ENCODE measurements around the gene DACH2.
A peak's percentile ranks its signal among the peaks of the same experiment; 100 is the strongest.

Gene DACH2

DNA sequence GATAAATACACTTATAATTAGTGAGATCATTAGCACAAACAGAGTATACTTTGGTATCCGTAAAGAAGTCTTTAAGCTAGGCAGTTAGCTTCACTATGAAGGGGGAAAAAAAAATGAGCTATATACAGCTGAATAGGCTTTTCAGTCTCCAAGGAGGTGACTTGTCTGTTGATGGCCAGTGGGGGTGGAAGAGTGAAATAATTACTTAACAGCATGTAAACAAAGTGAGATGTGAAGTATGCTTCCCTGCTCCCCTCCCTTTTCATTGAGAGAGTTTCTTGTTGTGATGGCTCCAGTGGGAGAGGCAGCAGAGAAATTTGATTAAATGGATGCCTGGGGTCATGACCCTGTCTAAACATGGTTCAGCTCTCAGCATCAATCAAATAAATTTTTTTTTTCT is 180.9 kb downstream of the DACH2 start:
- no peak for DNase-seq

DNA sequence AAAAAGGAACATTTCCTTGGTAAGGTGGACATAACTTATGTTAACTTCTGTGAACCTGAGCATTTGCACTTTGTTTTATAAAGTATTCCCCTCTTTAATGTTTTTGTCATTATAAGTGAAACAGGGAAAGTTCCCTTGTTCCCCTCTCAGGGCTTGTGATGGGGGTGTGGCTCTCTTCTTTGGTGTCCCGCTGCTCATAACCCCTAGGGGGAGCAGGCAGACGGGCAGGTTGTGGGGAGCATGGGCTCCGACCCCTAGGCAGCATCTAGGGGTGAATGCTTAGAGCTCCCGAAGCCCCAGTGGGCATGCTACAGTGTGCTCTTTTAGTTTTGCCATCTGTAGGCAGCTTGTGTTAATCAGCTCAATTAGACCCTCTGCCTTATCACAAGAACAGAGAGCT is 200.4 kb downstream of the DACH2 start:
- DNase-seq: no peak

DNA sequence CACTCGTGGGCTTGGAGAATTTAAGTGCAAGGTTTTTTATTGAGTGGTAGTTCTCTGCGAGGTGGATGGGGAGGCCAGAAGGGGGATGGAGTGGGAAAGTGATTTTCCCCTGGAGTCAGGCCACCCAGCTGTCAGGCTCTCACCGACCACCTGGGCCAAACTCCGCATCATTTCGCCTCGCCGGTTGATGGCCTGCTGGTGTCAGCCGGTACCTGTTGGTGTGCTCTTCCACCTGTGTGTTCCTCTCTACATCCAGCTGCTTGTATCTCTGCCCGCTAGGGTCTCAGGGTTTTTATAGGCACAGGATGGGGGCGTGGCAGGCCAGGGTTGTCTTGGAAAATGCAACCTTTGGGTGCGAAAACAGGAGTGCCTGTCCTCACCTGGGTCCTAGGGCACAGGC is 200.9 kb downstream of the DACH2 start:
- DNase-seq: no peak

DNA sequence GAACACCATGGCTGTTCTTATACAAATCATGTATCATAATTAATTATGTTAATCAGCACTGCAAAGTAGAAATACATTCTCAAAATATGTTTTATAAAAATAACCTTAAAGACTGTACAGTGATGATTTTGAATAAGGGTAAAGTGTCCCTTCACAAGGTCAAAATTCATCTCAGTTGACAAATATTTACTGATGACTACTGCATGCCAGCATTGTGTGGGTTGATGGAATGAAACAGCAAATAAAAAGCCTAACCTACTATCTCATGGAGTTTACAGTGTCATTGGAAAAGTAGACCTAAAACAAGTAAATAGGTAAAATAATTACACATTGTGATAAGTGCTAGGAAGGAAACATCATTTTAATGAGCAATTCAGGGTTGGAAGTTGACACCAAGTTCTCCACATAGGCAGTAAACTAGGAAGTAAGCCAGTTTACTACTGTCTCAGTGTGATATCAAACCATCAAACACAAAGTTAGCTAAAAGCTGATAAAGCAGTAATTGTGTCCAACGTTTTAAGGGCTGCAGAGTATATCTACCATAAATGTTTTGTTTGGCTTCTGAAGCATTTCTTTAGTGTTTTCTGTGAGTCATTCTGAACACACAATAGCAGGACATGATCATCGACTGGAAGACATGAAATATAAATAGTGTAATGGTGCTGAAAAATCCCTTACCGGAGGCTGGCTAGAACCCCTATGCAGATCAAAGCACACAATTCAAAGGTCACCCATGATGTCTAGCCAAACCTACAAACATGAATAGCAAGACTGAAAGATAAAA is 221.8 kb downstream of the DACH2 start:
- no peak for DNase-seq

DNA sequence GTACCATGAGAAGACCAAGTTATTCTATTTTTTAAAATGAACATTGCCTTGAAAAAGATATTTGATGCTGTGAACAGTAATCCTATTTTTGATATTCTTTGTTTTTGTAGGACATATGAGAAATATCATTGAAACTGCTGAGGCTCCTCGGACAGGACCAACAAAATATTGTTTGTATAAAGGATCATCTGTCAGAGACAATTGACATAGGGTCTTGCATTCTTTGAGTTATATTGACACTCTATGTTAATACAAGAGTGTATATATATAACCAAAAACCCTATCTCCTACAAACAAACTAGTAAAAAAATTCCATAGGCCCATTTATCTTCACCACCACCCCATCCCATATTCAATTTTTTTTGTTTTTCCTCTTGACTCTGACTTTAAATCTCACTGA is 222.7 kb downstream of the DACH2 start:
- DNase-seq: no peak

DNA sequence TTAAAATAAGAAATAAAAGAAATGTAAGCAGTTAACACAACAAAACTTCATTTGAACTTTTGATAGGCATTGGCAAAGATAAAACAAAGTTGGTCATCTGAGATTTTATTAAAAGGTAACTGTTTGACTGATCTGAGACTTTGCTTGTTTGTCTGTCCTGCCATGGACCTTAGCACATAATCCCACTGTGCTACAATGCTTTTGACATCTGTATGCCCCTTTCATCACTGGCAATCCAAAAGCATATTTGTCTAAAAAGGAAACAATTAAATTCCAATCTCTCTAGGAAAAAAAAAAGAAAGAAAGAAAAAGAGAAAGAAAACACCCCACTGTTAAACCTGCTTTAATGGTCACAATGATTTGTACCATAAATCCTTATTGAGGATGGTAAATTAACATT is 231.0 kb downstream of the DACH2 start:
- no peak for DNase-seq

DNA sequence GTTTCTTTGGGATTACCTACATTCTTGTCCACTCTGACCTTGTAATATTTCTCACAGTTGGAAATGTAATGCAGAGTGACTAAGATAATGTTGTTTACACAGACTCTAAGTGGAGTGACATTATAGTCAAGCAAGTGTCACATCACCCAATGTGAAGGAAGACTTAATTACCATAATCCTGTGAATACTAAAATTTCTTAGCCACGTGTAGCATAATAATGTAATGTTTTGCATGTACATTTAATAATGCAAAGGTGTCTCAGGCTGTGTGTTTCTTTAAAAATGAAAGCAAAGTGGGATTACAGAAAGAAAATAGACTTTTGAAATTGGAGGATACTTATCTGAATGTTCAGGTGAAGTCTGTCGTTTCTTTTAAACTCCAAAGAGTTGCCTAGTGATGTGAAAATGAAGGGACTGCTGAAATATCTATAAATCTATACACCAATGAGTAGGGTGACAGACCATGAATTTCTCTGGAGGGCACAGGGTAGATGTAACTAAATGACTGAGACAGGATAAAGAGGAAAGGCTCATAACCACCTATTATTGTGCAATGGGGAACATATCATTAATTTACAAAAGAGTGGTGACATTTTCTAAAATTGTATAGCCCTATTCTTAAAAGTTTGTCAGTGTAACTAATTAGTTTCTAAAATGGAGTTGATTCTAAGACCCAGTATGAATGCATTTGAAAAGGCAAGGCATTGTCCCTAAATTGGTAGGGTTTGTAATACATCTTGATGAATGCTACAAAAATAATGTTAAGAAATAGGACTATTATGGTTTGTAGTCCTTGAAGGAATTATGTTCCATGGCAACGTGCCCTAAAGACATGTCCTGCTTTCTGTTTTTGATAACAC is 235.7 kb downstream of the DACH2 start:
- no peak for DNase-seq

DNA sequence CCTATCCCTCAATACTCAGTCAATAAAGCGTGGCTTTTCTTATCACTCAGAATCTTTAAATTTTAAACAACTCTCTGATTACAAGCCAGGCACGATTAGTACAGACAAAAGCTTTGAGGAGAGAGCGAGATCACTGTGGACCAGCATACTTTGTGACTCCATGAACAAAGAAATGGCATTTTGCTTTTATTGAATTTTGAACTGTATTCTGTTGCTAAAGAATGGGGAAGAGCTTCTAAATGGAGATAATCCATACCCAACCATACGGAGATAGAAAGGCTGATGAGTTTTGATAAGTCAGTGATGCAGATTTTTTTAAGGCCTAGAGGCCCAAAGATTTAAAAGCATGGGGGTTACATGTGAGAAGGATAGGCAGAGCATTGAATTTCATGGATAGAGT is 259.1 kb downstream of the DACH2 start:
- DNase-seq: no peak

DNA sequence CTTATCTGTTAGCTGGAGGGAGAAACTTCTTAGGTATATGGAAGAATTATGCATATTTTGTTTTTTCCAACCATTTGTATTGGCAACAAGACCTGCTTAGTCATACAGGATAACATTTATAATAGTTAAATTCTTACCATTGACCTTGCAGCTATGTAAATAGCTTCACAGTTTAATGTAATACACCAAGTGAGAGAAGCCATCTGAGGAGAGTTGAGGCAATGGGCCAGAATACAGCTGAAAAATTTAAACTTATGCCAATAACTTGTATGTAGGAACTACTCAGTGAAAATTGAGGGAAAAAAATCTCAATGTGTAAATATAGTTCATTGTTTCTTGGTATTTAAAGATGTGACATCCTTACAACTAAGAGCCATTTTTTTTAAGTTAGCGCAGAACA is 273.5 kb downstream of the DACH2 start:
- no peak for DNase-seq

DNA sequence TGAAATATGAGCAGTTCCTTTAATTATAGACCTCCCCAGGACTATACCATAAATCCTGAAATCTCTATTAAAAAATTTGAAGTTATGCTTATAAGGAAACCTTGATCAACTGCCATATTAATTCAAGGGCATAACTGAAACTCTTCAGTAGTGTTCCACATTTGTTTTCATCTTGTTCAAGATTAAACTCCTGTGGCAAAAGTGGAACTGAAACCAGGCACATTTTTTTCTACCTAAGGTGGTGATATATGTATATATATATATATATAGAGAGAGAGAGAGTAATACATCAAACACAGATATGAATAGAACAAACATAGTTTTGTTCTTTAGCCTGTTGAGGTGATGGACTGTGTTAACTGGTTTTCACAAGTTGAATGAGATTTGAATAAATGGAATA is 287.9 kb downstream of the DACH2 start:
- DNase-seq: no peak

DNA sequence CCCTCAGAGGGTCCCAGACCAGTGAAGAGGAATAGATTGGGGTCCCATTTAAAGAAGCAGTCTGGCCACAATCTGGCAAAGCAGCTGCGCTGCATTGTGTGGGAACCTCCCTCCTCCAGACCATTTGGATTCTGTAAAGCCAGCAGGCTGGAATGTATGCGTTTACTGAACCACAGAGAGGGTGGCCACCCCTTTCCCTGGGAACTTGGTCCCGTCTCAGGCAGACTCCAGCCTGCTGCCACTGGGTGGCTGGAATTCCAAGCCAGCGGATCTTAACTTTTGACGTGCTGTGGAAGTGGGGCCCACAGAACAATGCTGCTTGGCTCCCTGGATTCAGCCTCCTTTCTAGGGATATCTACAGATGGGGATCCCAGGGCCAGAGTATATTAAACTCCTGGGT is 307.2 kb downstream of the DACH2 start:
- DNase-seq: no peak

DNA sequence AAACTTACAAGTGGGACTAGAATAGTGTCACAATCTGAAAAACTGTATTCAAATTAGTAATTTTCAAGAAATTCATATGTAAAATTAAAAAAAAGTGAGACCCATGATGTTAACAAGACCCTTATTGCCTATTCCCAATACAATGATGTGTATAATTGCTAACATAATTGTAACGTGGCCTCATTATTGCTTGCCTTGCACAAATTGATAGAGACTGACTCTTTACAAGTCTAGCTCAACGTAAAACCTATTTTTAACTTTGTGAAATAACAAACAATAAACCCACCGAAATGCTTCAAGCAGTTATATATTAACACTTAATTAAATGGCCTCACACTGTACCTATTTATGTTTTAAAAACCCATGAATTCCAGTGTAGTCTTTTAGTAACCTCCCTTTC is 312.5 kb downstream of the DACH2 start:
- no peak for DNase-seq

DNA sequence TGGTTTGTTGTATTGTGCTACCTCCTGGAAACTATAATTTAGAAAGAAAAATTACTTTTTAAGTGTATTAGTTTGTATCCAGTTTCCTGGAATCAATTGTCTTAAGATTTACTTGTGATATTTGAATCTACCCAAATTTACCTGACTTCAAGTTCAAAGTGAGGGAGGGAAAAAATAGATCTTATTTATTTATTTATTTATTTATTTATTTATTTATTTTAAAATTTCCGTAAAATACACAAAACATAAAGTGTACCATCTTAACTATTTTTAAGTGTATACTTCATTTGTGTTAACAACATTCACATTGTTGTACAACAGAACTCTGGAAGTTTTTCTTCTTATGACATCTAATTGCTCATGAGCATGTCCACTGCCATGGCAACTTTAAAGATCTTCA is 356.0 kb downstream of the DACH2 start:
- DNase-seq: no peak

DNA sequence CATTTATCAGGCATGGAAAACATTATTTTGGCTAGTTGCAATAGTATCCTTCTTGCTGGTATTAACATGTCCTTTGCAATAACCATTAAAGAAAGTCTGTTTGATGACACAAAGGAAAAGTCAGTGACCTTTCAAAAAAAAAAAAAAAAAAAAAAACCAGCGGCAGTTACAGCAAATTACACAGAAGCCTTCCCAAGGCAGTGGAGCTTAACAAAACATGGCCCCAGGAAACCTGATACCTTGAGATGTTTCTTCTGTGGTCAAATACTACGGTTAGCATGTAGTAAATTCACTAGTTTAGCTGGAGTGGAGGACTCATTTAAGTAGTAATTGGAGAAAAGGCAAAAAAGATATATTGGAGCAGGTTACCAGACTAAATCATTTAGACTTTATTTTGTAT is 359.1 kb downstream of the DACH2 start:
- no peak for DNase-seq

DNA sequence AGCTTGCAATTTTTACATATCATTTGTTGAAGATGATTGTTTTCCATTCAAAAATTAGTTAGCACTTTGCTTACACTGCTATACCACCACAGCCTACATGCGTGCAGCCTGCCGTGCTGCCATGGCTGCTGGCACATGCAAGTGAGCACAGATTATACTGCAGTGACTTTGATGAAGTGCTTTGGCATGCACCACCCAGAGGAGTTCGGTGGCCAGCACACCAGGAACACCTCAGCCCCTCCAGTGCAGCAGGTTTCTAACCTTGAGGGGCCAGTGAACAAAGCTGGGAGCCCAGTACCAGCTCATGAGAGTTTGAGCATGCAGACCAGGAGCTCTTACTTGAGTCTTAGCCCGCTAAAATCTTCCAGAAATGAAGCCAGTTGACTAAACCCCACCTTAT is 431.5 kb downstream of the DACH2 start:
- no peak for DNase-seq

DNA sequence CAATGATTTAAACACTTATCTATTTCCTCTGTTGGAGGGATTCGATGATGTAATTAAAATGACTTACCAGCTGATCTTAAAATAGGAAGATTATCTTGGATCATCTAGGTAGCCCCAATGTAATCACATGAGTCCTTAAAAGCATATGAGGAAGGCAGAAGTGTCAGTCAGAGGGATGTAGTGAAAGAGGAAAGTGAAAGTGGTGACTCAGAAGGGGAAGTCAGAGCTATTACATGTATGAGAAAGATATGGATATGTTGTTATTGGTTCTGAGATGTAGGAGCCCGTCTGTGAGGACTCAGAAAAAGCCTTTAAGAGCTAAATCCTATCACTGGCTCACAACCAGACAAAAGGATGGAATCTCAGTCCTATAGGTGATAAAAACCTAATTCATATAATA is 456.4 kb downstream of the DACH2 start:
- no peak for DNase-seq

DNA sequence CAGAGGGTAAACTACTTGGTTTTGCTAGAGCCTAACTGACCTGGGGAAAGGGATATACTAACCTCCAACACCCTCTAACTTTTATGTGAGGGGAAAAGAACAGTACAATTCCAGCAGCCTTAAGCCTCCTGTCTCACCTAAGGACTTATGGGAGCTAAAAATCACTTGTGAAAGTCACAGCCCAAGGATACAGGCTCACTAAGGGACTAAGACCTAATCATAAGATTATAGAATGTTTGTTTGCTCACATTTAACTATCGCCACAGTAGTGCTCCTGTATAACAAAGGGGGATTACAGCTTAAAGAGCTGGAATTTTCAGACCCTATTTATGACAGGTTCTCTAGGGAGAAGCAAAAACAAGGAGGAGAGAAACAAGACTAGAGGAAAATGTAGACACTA is 548.7 kb downstream of the DACH2 start:
- no peak for DNase-seq

DNA sequence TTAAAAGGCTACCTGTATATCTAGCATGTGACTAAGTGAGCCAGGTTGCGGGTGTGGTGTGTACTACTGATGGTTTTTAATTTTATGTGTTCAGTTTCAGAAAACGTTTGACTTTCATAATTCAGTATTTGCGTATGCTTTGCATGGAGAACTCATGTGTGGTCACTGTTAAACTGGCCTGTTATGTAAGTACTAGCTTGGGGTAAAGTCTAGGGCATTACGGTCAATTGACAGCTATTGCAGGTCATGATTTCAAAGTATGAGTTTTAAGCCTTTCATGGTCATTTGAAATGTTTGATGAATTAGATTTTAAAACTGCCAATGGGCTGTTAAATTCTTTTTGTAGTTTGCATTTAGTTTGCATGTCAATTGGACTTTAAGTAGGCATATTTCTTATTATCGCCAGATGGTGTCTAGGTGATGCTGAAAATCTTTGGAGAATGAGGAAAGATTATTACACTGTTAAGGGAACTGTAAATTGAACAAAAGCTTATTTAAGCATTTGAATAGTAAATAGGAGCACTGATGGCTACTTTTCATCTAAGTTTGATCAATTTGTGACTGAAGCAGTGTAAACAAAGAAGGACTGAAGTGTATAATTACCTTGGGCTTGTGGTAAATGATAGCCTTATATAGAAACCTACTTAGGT is 563.4 kb downstream of the DACH2 start:
- no peak for DNase-seq

DNA sequence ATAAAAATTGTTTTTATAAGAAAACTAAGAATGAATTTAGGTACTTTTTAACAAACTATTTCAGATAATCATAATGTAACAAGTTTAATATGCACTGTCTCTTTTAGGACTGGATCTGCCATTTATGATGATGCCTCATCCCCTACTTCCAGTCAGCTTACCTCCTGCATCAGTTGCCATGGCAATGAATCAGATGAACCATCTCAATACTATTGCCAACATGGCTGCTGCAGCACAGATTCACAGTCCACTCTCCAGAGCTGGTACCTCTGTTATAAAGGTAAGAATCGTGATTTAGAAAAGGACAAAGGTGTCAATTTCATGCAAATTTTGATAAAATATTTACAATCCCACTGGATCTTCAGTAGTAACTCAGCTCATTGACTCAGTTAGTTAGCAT is 566.2 kb downstream of the DACH2 start:
- no peak for DNase-seq

DNA sequence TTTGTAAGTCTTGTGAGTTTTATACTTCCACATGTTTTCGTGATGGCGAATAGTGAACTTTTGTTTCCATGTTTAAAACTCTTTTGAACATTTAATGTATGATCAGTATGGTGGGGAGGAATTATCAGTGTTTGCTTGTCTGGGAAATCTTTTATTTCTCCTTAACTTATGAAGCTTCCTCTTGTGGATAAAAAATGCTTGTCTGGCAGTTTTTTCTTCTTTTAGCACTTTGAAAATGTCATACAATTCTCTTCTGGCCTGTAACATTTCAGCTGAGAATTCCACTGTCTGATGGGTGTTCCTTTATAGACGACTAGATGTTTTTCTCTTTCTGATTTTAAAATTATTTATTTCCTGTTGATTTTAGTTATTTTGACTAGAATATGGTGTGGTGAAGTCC is 576.0 kb downstream of the DACH2 start:
- no peak for DNase-seq

DNA sequence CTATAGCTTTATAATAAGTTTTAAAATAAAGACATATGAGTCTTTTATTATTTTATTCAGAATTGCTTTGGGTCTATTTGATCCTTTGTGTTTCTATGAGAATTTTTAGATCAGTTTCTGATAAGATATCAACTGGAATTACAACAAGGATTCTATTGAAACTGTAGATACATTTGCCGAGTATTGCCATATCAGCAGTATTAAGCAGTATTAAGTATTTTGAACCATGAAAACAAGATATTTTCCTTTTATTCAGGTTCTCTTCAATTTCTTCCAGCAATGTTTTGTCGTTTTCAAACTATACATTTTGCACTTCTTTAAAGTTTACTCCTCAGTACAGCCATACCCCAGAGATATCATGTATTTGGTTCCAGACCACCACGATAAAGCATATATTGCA is 598.8 kb downstream of the DACH2 start:
- DNase-seq: no peak

DNA sequence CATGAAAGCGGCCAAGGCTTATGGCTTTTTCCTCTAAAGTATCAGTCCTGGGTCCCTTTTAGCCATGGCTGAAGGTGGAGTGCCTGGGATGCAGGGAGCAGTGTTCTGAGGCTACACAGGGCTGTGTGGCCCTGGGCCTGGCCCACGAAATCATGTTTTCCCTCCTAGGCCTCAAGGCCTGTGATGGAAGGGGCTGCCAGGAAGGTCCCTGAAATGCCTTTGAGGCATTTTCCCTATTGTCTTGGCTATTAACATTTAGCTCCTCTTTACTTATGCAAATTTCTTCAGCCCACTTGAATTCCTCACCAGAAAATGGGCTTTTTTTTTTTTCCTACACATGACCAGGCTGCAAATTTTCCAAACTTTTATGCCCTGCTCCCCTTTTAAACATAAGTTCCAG is 657.0 kb downstream of the DACH2 start:
- no peak for DNase-seq

DNA sequence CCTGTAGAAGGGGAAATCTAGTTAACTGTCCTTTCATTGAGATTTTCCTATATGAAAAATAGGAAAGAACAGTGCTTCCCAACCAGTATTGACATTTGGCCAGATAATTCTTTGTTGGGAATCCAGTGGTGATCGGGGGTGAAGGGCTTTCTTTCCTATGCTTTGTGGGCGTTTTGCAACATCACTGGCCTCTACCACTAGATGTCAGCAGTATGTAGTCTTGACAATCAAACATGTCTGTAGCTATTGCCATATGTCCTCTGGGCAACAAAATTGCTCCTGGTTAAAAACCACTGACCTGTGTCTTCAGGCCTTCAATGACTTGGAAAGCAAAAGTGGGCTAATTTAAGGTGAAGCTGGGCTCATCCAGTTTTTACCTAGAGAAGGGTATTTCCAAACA is 658.5 kb downstream of the DACH2 start:
- peak; percentile 24 for DNase-seq

DNA sequence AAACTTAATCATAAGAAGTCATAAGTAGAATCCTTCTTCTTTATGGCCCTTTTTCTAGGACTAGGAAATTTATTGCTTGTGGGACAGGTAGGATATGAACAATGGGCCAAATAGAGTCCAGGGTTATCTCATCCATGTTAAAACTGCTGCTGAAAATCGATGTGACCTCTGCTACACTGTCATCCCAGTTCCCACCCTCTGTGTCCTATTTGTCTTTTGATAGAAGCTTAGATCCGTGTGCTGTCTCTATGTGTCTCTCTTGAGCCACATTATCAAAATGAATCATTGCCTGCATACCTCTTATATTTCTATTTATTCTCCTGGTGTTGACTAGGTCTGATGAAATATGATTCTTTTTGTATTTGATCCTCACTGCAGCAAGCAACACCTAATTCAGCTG is 661.4 kb downstream of the DACH2 start:
- DNase-seq: no peak
